K562 (cell line): ENCODE results near the gene ZFP36. TPM values are rescaled to one million over a fixed set of nuclear protein-coding genes. Genes with fewer than 3 reads are reported as not detected.

Experiments
- CCNT2 ChIP-seq: IDR thresholded peaks from 2 replicates; pipeline ENCODE4 v1.6.1; 2011; ENCODE audit warnings: borderline replicate concordance, low read depth, mild to moderate bottlenecking, moderate library complexity, mixed read lengths, low read length; ENCODE audit not compliant: insufficient read length; ENCODE audit errors: extremely low read depth
- CEBPB ChIP-seq: fragments of 450-650 bp; IDR thresholded peaks from 2 replicates; pipeline ENCODE4 v1.6.1; 2016; ENCODE audit warnings: missing genetic modification characterization, missing compliant biosample characterization
- CHD1 ChIP-seq: fragments of 200-600 bp; sonication (generic); IDR thresholded peaks from one replicate; pipeline ENCODE4 v1.6.1; 2012; ENCODE audit warnings: mild to moderate bottlenecking, moderate library complexity, low read length, inconsistent platforms
- CLOCK ChIP-seq: fragments of 250-450 bp; sonication (Bioruptor Pico); IDR thresholded peaks from 2 replicates; pipeline ENCODE4 v1.4.0; 2020; ENCODE audit warnings: mild to moderate bottlenecking, moderate library complexity, borderline replicate concordance
- ESRRB ChIP-seq: fragments of 250-450 bp; sonication (Bioruptor Pico); IDR thresholded peaks from 2 replicates; pipeline ENCODE4 v1.5.0; 2020; ENCODE audit warnings: mild to moderate bottlenecking, moderate library complexity, borderline replicate concordance
- FUS ChIP-seq: fragments of 200-400 bp; formaldehyde crosslinking; optimal IDR thresholded peaks from 2 replicates; pipeline ENCODE3; 2017; ENCODE audit warnings: low read depth, low read length
- HNRNPUL1 ChIP-seq: fragments of 200-400 bp; formaldehyde crosslinking; IDR thresholded peaks from 2 replicates; pipeline ENCODE4 v1.6.1; 2017; ENCODE audit warnings: low read length
- HSF4 ChIP-seq: fragments of 250-450 bp; sonication (Bioruptor Pico); IDR thresholded peaks from 2 replicates; pipeline ENCODE4 v2.1.2; 2022; ENCODE audit warnings: mild to moderate bottlenecking, moderate library complexity, borderline replicate concordance
- POLR2AphosphoS5 ChIP-seq: IDR thresholded peaks from 2 replicates; pipeline ENCODE4 v1.6.1; 2011; ENCODE audit warnings: mild to moderate bottlenecking, low read depth, low read length, moderate library complexity; ENCODE audit not compliant: control insufficient read depth, insufficient read depth
- RBFOX2 ChIP-seq: fragments of 200-400 bp; formaldehyde crosslinking; IDR thresholded peaks from 2 replicates; pipeline ENCODE4 v1.6.1; 2017; ENCODE audit warnings: low read depth, mild to moderate bottlenecking, low read length, moderate library complexity
- SAP30 ChIP-seq: fragments of 200-600 bp; sonication (generic); IDR thresholded peaks from 2 replicates; pipeline ENCODE4 v1.6.1; 2012; ENCODE audit warnings: borderline replicate concordance, low read depth, mild to moderate bottlenecking, moderate library complexity, low read length, control low read depth, inconsistent platforms; ENCODE audit not compliant: insufficient read depth, poor library complexity, severe bottlenecking
- SMARCC2 ChIP-seq: fragments of 450-650 bp; IDR thresholded peaks from 2 replicates; pipeline ENCODE4 v1.6.1; 2017; ENCODE audit warnings: antibody characterized with exemption, moderate library complexity, mild to moderate bottlenecking, low read depth
- ZBTB5 ChIP-seq: fragments of 450-650 bp; IDR thresholded peaks from 2 replicates; pipeline ENCODE4 v1.6.1; 2017; ENCODE audit warnings: antibody characterized with exemption
- ZFPM2 ChIP-seq: fragments of 250-450 bp; sonication (Bioruptor Pico); IDR thresholded peaks from 2 replicates; pipeline ENCODE4 v1.5.1; 2022; ENCODE audit warnings: mild to moderate bottlenecking
- ZKSCAN3 ChIP-seq: fragments of 250-450 bp; sonication (Bioruptor Pico); IDR thresholded peaks from 2 replicates; pipeline ENCODE4 v1.4.0; 2020
- ZNF253 ChIP-seq: fragments of 250-450 bp; sonication (Bioruptor Pico); conservative IDR thresholded peaks from 2 replicates; pipeline ENCODE4 v1.6.1; 2021; ENCODE audit warnings: mild to moderate bottlenecking
- ZNF354B ChIP-seq: fragments of 250-450 bp; sonication (Bioruptor Pico); IDR thresholded peaks from 2 replicates; pipeline ENCODE4 v1.4.0; 2020
- ZNF561 ChIP-seq: fragments of 450-650 bp; formaldehyde crosslinking; conservative IDR thresholded peaks from 2 replicates; pipeline ENCODE4 v1.4.0; 2020; ENCODE audit warnings: mild to moderate bottlenecking, moderate library complexity
- ZNF592 ChIP-seq: fragments of 450-650 bp; IDR thresholded peaks from 2 replicates; pipeline ENCODE4 v1.6.1; 2017; ENCODE audit warnings: antibody characterized with exemption, mild to moderate bottlenecking
- polyA plus RNA-seq, 8 experiments: library from polyadenylated mRNA; depleted of rRNA in 4 of 8; stranded (reverse) in 5 of 8; unstranded in 3 of 8; fragments of >200 nt; fragmentation: Nextera tagmentation in 2 of 8; fragmentation: Illumina TruSeq in 1 of 8; extraction: Ambion mirVana in 2 of 8; extraction: Trizol in 1 of 8; gene quantifications; 2 replicates each; pipeline versions ENCODE4 v1.2.1 to v1.2.3, GENCODE V29; 2011 to 2014; ENCODE audit warnings: inconsistent platforms in 1 of 8, missing spikeins in 1 of 8
- total RNA-seq, 7 experiments: library from RNA; depleted of rRNA in 6 of 7; stranded (reverse); fragments of >200 nt in 6 of 7; fragmentation: Illumina TruSeq in 2 of 7; extraction: Trizol in 2 of 7; gene quantifications; 2 replicates each; pipeline versions ENCODE4 v1.2.1 to v1.2.3, GENCODE V29; 2011 to 2021; ENCODE audit warnings: low replicate concordance in 1 of 7

ZFP36 gene
- total and polyA plus RNA-seq, 9 of the 15 experiments (the other 6 are each of a cell fraction or from before 2014, with no cell fraction given) = 1.0 to 20.1 (median 3.5) TPM

- TF ChIP-seq ZNF354B (CRISPR knock-in tag) (no peak), CEBPB (tag) (no peak), SMARCC2 (no peak), SAP30 (no peak), RBFOX2 (peak; percentile 70), POLR2AphosphoS5 (peak; percentile 84), ZNF561 (CRISPR knock-in tag) (no peak), ZFPM2 (CRISPR knock-in tag) (no peak), HSF4 (no peak), ESRRB (CRISPR knock-in tag) (no peak), FUS (no peak), ZNF253 (CRISPR knock-in tag) (no peak), ZKSCAN3 (CRISPR knock-in tag) (no peak), HNRNPUL1 (no peak), ZNF592 (no peak; the same call in 1 of the 2 replicates), ZBTB5 (no peak), CLOCK (CRISPR knock-in tag) (no peak), CCNT2 (peak; percentile 36), CHD1 (peak; percentile 83)
These were observed 2.8 kb downstream of the ZFP36 start (continued) for GRCh38 chr19:39409208-39410016.
